Measurements from ENCODE around the gene SNN.

DNA sequence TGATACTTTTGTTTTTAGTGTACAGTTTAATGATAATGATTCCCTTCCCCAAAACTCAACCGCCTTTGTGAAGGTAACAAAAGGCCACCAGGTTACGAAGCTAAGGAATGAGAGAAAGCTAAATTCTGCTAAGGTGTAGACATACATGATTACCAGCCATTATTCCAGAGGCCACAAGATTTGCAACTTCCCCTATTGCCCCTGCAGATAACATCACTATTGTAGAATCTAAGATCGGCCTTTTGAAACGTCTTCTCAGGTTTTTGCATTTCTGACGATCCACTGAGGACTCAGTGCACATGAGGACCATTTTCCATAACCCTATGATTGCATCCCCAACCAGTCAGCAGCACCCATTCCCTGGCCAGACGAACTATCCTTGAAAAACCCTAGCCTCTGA is 33.9 kb upstream of the SNN start:
- TF ChIP-seq, protein P1, sequence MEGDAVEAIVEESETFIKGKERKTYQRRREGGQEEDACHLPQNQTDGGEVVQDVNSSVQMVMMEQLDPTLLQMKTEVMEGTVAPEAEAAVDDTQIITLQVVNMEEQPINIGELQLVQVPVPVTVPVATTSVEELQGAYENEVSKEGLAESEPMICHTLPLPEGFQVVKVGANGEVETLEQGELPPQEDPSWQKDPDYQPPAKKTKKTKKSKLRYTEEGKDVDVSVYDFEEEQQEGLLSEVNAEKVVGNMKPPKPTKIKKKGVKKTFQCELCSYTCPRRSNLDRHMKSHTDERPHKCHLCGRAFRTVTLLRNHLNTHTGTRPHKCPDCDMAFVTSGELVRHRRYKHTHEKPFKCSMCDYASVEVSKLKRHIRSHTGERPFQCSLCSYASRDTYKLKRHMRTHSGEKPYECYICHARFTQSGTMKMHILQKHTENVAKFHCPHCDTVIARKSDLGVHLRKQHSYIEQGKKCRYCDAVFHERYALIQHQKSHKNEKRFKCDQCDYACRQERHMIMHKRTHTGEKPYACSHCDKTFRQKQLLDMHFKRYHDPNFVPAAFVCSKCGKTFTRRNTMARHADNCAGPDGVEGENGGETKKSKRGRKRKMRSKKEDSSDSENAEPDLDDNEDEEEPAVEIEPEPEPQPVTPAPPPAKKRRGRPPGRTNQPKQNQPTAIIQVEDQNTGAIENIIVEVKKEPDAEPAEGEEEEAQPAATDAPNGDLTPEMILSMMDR (conservative IDR thresholded peaks at IDR 0.05; ENCODE audit: low read depth, low read length): no peak
- TF ChIP-seq, protein P2, sequence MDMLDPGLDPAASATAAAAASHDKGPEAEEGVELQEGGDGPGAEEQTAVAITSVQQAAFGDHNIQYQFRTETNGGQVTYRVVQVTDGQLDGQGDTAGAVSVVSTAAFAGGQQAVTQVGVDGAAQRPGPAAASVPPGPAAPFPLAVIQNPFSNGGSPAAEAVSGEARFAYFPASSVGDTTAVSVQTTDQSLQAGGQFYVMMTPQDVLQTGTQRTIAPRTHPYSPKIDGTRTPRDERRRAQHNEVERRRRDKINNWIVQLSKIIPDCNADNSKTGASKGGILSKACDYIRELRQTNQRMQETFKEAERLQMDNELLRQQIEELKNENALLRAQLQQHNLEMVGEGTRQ (IDR thresholded peaks at IDR 0.05; ENCODE audit: low read depth, low read length): no peak
- no peak for TF ChIP-seq RFX5 (IDR thresholded peaks at IDR 0.05; ENCODE audit: low read depth, low read length)
- no peak for TF ChIP-seq CEBPB (IDR thresholded peaks at IDR 0.05; ENCODE audit: low read depth, low read length)
- no peak for TF ChIP-seq MXI1 (IDR thresholded peaks at IDR 0.05; ENCODE audit: borderline replicate concordance, low read depth, low read length)
- no peak for TF ChIP-seq MAZ (IDR thresholded peaks at IDR 0.05; ENCODE audit: borderline replicate concordance, low read depth, low read length)
- TF ChIP-seq, protein P3, sequence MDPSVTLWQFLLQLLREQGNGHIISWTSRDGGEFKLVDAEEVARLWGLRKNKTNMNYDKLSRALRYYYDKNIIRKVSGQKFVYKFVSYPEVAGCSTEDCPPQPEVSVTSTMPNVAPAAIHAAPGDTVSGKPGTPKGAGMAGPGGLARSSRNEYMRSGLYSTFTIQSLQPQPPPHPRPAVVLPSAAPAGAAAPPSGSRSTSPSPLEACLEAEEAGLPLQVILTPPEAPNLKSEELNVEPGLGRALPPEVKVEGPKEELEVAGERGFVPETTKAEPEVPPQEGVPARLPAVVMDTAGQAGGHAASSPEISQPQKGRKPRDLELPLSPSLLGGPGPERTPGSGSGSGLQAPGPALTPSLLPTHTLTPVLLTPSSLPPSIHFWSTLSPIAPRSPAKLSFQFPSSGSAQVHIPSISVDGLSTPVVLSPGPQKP (IDR thresholded peaks at IDR 0.05; ENCODE audit: borderline replicate concordance, low read depth, low read length): no peak
- TF ChIP-seq SMC3 (IDR thresholded peaks at IDR 0.05; ENCODE audit: low read depth, low read length): no peak
- TF ChIP-seq CHD1 (IDR thresholded peaks at IDR 0.05; ENCODE audit: low read depth, low read length): no peak
